Fibroblast of gingiva (primary cell): ENCODE results near the gene SH2D1A.
"Not testable (repeated sequence)": the region's sequence is repeated elsewhere in the genome, so short reads cannot be mapped to it uniquely, and the experiment has no call there.

Source experiments
- DNase-seq: peaks from one replicate; pipeline ENCODE4 v3.0.0-alpha.2; 2011; ENCODE audit warnings: low read depth

The SH2D1A gene

GRCh38 chrX:124346117-124346876 is at the start of gene SH2D1A:
Gene SH2D1A, plus strand, starts transcription at chrX:124346563. Its CDS starts 80 bp downstream, at chrX:124346643.
- DNase-seq: no peak

- DNase-seq: not testable (repeated sequence)
Measured at GRCh38 chrX:124299323-124299722, 47.0 kb upstream of the SH2D1A start.

- DNase-seq: no peak
Measured at GRCh38 chrX:124300405-124300804, 46.0 kb upstream of the SH2D1A start.

- DNase-seq: no peak
Measured at GRCh38 chrX:124307253-124307907, 39.0 kb upstream of the SH2D1A start.

GRCh38 chrX:124325732-124326131 is 20.6 kb upstream of the SH2D1A start:
- DNase-seq: no peak

- no peak for DNase-seq
Measured at GRCh38 chrX:124328765-124329164, 17.6 kb upstream of the SH2D1A start.

GRCh38 chrX:124332481-124333424 is 13.6 kb upstream of the SH2D1A start, which contains the start of gene TEX13D:
Gene TEX13D, plus strand, starts transcription at chrX:124332660. Its CDS starts 258 bp downstream, at chrX:124332918.
- no peak for DNase-seq

GRCh38 chrX:124333862-124334261 is 12.5 kb upstream of the SH2D1A start:
- no peak for DNase-seq

GRCh38 chrX:124334555-124334954 is 11.8 kb upstream of the SH2D1A start:
- not testable (repeated sequence) for DNase-seq

GRCh38 chrX:124335598-124335997 is 10.8 kb upstream of the SH2D1A start:
- no peak for DNase-seq

- DNase-seq: no peak
Measured at GRCh38 chrX:124337916-124338315, 8.4 kb upstream of the SH2D1A start.

- no peak for DNase-seq
Measured at GRCh38 chrX:124338733-124339514, 7.4 kb upstream of the SH2D1A start.

GRCh38 chrX:124341396-124342132 is 4.8 kb upstream of the SH2D1A start:
- no peak for DNase-seq

- no peak for DNase-seq
Measured at GRCh38 chrX:124342174-124342867, 4.0 kb upstream of the SH2D1A start.

- DNase-seq: no peak
Measured at GRCh38 chrX:124343016-124343415, 3.3 kb upstream of the SH2D1A start.

GRCh38 chrX:124344246-124344645 is 2.1 kb upstream of the SH2D1A start:
- no peak for DNase-seq

- no peak for DNase-seq
Measured at GRCh38 chrX:124346877-124347241, 496 bp downstream of the SH2D1A start.

GRCh38 chrX:124347242-124347641 is 879 bp downstream of the SH2D1A start:
- DNase-seq: no peak

- no peak for DNase-seq
Measured at GRCh38 chrX:124348182-124348581, 1.8 kb downstream of the SH2D1A start.

GRCh38 chrX:124348885-124349453 is 2.6 kb downstream of the SH2D1A start:
- DNase-seq: no peak
